Vagina (tissue), 2 donors: ENCODE data around the gene NHERF2.

Experiments
- CTCF ChIP-seq, 3 experiments: fragments of 450-650 bp in 2 of 3; fragments of 200-600 bp in 1 of 3; sonication (generic) in 1 of 3; IDR thresholded peaks; one replicate each; pipeline ENCODE4 v1.5.1; 2017 to 2019; ENCODE audit warnings: antibody characterized with exemption in 3 of 3, mild to moderate bottlenecking in 2 of 3, moderate library complexity in 2 of 3
- POLR2A ChIP-seq, 2 donors: fragments of 450-650 bp; IDR thresholded peaks; one replicate each; pipeline ENCODE4 v1.6.1; 2017; ENCODE audit warnings: antibody characterized with exemption in 2 of 2, mild to moderate bottlenecking in 2 of 2, moderate library complexity in 2 of 2

GRCh38 chr16:2046893-2047329, 20.2 kb downstream of the NHERF2 start:
- TF ChIP-seq POLR2A (IDR thresholded peaks at IDR 0.05): no peak
- TF ChIP-seq CTCF (IDR thresholded peaks at IDR 0.05): no peak
